Measurements from ENCODE around the gene FRAT2. TPM values are rescaled to one million over a fixed set of nuclear protein-coding genes. Genes with fewer than 3 reads are reported as not detected.
A peak's percentile ranks its signal among the peaks of the same experiment; 100 is the strongest.

The FRAT2 gene
- total and polyA plus RNA-seq, 2 of the 4 experiments (the other 2 are of a cell fraction) = 2.0 to 2.5 TPM

GRCh38 chr10:97319671-97320479 is 14.7 kb downstream of the FRAT2 start:
- BruUV-seq (replicated peaks) = no TSS peak
- no peak overlapping the region for H2BK20ac ChIP-seq (ENCODE audit: low read depth, low read length)
- H3K14ac ChIP-seq (replicated peaks; ENCODE audit: low read depth, low read length) = peak overlapping the region; percentile 55; the same call in 1 of the 2 replicates
- H3K56ac ChIP-seq (ENCODE audit: extremely low read depth, insufficient read depth, low read length) = no peak overlapping the region; the same call in 1 of the 2 replicates
- H3K9ac ChIP-seq (ENCODE audit: low read depth, low read length) = peak overlapping the region; percentile 43
- 5% methylated on average over 65 of the region's 83 CpGs; no CpG with 5 or more reads in 1 of the 2 experiments for WGBS, 2 experiments (ENCODE audit: extremely low coverage in 2 of 2, insufficient read length in 1 of 2)
- no peak overlapping the region for H4K91ac ChIP-seq (ENCODE audit: insufficient read depth, low read depth, low read length)
- peak overlapping the region; percentile 82 for H3K23ac ChIP-seq (ENCODE audit: low read depth, low read length)
- peaks cover 7% of the 10 kb centered on the region in 2 experiments; a peak in 2 of 4 replicates for H3K79me1 ChIP-seq (ENCODE audit: low read depth in 1 of 2, low read length in 2 of 2)
- dilution Hi-C loops (cut with HindIII; ENCODE audit: low sequenced_read_pairs, unreplicated experiment) (no loop called here), intact Hi-C loops (cut with micrococcal nuclease) (loop anchor here (2.0 kb wide), 1 partner anchor 27 kb away; the partner anchor contains the start of gene ARHGAP19), in situ Hi-C loops (cut with MboI; ENCODE audit: low sequenced_read_pairs) (no loop called here)
- H4K8ac ChIP-seq (ENCODE audit: low read depth in 2 of 2, low read length in 2 of 2) = peak overlapping the region; percentile 37 to 39; a peak in 2 of 4 replicates
- H4K20me1 ChIP-seq (ENCODE audit: insufficient read depth, low read length) = no peaks in the 10 kb centered on the region
- no peaks in the 10 kb centered on the region for H3K27me3 ChIP-seq (ENCODE audit: control insufficient read depth, insufficient read depth, low read length)
- POLR2A ChIA-PET (ENCODE audit: unreplicated experiment) = no interaction called here
- H3K4ac ChIP-seq (ENCODE audit: low read depth, low read length) = no peak overlapping the region
- H3K36me3 ChIP-seq (ENCODE audit: control insufficient read depth, insufficient read depth, low read length) = no peaks in the 10 kb centered on the region
- peak overlapping the region; percentile 99 for H2AFZ ChIP-seq (replicated peaks; ENCODE audit: low read length, poor library complexity)
- no peak overlapping the region for H2BK15ac ChIP-seq (ENCODE audit: low read depth, low read length)
- ATAC-seq (ENCODE audit: low read depth) (peak; percentile 40), DNase-seq (no peak)
- H3K4me3 ChIP-seq (ENCODE audit: insufficient read depth, low read depth, low read length) = peak overlapping the region; percentile 92
- no peaks in the 10 kb centered on the region for H3K9me1 ChIP-seq (ENCODE audit: insufficient read depth, low read length)
- H3K9me3 ChIP-seq (ENCODE audit: control insufficient read depth, insufficient read depth, low read length) = no peaks in the 10 kb centered on the region
- peaks cover 8% of the 10 kb centered on the region; the same call in 1 of the 2 replicates for H3K4me1 ChIP-seq (ENCODE audit: control insufficient read depth, insufficient read depth, low read length)
- H3K4me2 ChIP-seq (ENCODE audit: low read depth, low read length) = peak overlapping the region; percentile 77
- H3K27ac ChIP-seq (ENCODE audit: insufficient read depth, low read length) = no peak overlapping the region
- H2AK9ac ChIP-seq (replicated peaks; ENCODE audit: low read depth, low read length, poor library complexity) = peak overlapping the region; percentile 17
- CTCF ChIA-PET = interaction anchor here (1.1 to 1.9 kb wide), 3 partner anchors 13 to 48 kb away, joined by 3 to 8 read pairs (median 6); no protein-coding TSS in a partner anchor
- H2BK120ac ChIP-seq (ENCODE audit: low read depth, low read length) = no peak overlapping the region
- no peak overlapping the region for H2AK5ac ChIP-seq (ENCODE audit: low read depth, low read length)
- H3K18ac ChIP-seq (ENCODE audit: low read depth, low read length) = no peak overlapping the region
- TF ChIP-seq MAZ (IDR thresholded peaks at IDR 0.05; ENCODE audit: borderline replicate concordance, low read depth, low read length) (0 out of 2 replicates have a peak, but pooled peaks have one; percentile 10), RCOR1 (IDR thresholded peaks at IDR 0.05; ENCODE audit: insufficient replicate concordance, low read length) (no peak)
- no peak overlapping the region for H2BK5ac ChIP-seq (ENCODE audit: low read depth, low read length, poor library complexity, severe bottlenecking)
- H4K5ac ChIP-seq (ENCODE audit: low read depth, low read length) = no peak overlapping the region
